SK-N-SH treated with all-trans-retinoic acid at 6 μM for 48 hours (cell line): ENCODE data around the gene THADA.
"Not testable (repeated sequence)": the region's sequence is repeated elsewhere in the genome, so short reads cannot be mapped to it uniquely, and the experiment has no call there.

Experiments
- ARNTL ChIP-seq: fragments of 450-650 bp; formaldehyde crosslinking; IDR thresholded peaks from 2 replicates; pipeline ENCODE4 v1.5.0; 2020; ENCODE audit warnings: low read depth, mild to moderate bottlenecking, moderate library complexity, borderline replicate concordance
- CREB5 ChIP-seq: fragments of 250-450 bp; sonication (Bioruptor Pico); IDR thresholded peaks from 2 replicates; pipeline ENCODE4 v1.5.1; 2020; ENCODE audit warnings: low read depth, mild to moderate bottlenecking, moderate library complexity
- CSDC2 ChIP-seq: fragments of 250-450 bp; sonication (Bioruptor Pico); IDR thresholded peaks from 2 replicates; pipeline ENCODE4 v1.5.0; 2020; ENCODE audit warnings: mild to moderate bottlenecking, moderate library complexity
- PPARA ChIP-seq: fragments of 250-450 bp; sonication (Bioruptor Pico); IDR thresholded peaks from 2 replicates; pipeline ENCODE4 v1.5.0; 2020; ENCODE audit warnings: mild to moderate bottlenecking, borderline replicate concordance
- RARB ChIP-seq: fragments of 250-450 bp; sonication (Bioruptor Pico); IDR thresholded peaks from 2 replicates; pipeline ENCODE4 v1.8.0; 2021; ENCODE audit warnings: mild to moderate bottlenecking, moderate library complexity
- SNAI2 ChIP-seq: fragments of 250-450 bp; sonication (Bioruptor Pico); IDR thresholded peaks from 2 replicates; pipeline ENCODE4 v1.5.0; 2020; ENCODE audit warnings: mild to moderate bottlenecking, moderate library complexity
- TOX ChIP-seq: fragments of 250-450 bp; sonication (Bioruptor Pico); IDR thresholded peaks from 2 replicates; pipeline ENCODE4 v1.8.0; 2021; ENCODE audit warnings: mild to moderate bottlenecking, moderate library complexity, borderline replicate concordance
- ZFP3 ChIP-seq: fragments of 250-450 bp; sonication (Bioruptor Pico); IDR thresholded peaks from 2 replicates; pipeline ENCODE4 v1.5.0; 2020; ENCODE audit warnings: mild to moderate bottlenecking, moderate library complexity
- ZFP30 ChIP-seq: fragments of 450-650 bp; formaldehyde crosslinking; IDR thresholded peaks from 2 replicates; pipeline ENCODE4 v1.5.0; 2022; ENCODE audit warnings: mild to moderate bottlenecking, moderate library complexity
- ZNF70 ChIP-seq: fragments of 450-650 bp; formaldehyde crosslinking; IDR thresholded peaks from 2 replicates; pipeline ENCODE4 v1.5.0; 2020; ENCODE audit warnings: mild to moderate bottlenecking, moderate library complexity
- TF ChIP-seq, protein P1 (sequence below): fragments of 250-450 bp; sonication (Bioruptor Pico); IDR thresholded peaks from 2 replicates; pipeline ENCODE4 v1.8.0; 2020; ENCODE audit warnings: mild to moderate bottlenecking, moderate library complexity, borderline replicate concordance
- TF ChIP-seq, protein P2 (sequence below): fragments of 250-450 bp; sonication (Bioruptor Pico); IDR thresholded peaks from 2 replicates; pipeline ENCODE4 v1.5.0; 2020; ENCODE audit warnings: mild to moderate bottlenecking, moderate library complexity
- TF ChIP-seq, protein P3 (sequence below): fragments of 250-450 bp; sonication (Bioruptor Pico); IDR thresholded peaks from 2 replicates; pipeline ENCODE4 v1.8.0; 2021; ENCODE audit warnings: low read depth, mild to moderate bottlenecking, moderate library complexity, borderline replicate concordance

DNA sequence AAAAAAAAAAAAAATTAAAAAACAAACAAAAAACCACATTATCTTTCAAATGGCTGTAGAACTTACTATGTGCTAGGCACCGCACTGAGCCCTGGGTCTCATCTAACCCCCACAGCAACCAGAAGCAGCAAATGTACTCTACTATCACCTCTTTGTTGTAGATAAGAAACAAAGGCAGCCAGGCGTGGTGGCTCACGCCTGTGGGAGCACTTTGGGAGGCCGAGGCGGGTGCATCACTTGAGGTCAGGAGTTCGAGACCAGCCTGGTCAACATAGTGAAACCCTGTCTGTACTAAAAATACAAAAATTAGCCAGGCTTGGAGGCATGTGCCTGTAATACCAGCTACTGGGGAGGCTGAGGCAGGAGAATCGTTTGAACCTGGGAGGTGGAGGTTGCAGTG lies 406.0 kb downstream of the THADA start:
- not testable (repeated sequence) for TF ChIP-seq ARNTL (CRISPR knock-in tag); CREB5; CSDC2 (CRISPR knock-in tag); ZFP3 (CRISPR knock-in tag); RARB (CRISPR knock-in tag); ZFP30; SNAI2 (CRISPR knock-in tag); PPARA (CRISPR knock-in tag); TOX (CRISPR knock-in tag); ZNF70 (CRISPR knock-in tag)
- TF ChIP-seq, protein P1, sequence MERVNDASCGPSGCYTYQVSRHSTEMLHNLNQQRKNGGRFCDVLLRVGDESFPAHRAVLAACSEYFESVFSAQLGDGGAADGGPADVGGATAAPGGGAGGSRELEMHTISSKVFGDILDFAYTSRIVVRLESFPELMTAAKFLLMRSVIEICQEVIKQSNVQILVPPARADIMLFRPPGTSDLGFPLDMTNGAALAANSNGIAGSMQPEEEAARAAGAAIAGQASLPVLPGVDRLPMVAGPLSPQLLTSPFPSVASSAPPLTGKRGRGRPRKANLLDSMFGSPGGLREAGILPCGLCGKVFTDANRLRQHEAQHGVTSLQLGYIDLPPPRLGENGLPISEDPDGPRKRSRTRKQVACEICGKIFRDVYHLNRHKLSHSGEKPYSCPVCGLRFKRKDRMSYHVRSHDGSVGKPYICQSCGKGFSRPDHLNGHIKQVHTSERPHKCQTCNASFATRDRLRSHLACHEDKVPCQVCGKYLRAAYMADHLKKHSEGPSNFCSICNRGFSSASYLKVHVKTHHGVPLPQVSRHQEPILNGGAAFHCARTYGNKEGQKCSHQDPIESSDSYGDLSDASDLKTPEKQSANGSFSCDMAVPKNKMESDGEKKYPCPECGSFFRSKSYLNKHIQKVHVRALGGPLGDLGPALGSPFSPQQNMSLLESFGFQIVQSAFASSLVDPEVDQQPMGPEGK = not testable (repeated sequence)
- TF ChIP-seq, protein P2, sequence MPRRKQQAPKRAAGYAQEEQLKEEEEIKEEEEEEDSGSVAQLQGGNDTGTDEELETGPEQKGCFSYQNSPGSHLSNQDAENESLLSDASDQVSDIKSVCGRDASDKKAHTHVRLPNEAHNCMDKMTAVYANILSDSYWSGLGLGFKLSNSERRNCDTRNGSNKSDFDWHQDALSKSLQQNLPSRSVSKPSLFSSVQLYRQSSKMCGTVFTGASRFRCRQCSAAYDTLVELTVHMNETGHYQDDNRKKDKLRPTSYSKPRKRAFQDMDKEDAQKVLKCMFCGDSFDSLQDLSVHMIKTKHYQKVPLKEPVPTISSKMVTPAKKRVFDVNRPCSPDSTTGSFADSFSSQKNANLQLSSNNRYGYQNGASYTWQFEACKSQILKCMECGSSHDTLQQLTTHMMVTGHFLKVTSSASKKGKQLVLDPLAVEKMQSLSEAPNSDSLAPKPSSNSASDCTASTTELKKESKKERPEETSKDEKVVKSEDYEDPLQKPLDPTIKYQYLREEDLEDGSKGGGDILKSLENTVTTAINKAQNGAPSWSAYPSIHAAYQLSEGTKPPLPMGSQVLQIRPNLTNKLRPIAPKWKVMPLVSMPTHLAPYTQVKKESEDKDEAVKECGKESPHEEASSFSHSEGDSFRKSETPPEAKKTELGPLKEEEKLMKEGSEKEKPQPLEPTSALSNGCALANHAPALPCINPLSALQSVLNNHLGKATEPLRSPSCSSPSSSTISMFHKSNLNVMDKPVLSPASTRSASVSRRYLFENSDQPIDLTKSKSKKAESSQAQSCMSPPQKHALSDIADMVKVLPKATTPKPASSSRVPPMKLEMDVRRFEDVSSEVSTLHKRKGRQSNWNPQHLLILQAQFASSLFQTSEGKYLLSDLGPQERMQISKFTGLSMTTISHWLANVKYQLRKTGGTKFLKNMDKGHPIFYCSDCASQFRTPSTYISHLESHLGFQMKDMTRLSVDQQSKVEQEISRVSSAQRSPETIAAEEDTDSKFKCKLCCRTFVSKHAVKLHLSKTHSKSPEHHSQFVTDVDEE = not testable (repeated sequence)
- TF ChIP-seq, protein P3, sequence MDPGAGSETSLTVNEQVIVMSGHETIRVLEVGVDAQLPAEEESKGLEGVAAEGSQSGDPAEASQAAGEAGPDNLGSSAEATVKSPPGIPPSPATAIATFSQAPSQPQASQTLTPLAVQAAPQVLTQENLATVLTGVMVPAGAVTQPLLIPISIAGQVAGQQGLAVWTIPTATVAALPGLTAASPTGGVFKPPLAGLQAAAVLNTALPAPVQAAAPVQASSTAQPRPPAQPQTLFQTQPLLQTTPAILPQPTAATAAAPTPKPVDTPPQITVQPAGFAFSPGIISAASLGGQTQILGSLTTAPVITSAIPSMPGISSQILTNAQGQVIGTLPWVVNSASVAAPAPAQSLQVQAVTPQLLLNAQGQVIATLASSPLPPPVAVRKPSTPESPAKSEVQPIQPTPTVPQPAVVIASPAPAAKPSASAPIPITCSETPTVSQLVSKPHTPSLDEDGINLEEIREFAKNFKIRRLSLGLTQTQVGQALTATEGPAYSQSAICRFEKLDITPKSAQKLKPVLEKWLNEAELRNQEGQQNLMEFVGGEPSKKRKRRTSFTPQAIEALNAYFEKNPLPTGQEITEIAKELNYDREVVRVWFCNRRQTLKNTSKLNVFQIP (CRISPR knock-in tag) = not testable (repeated sequence)
